AG04450 (cell line): ENCODE measurements around the gene PHF10. TPM values are rescaled to one million over a fixed set of nuclear protein-coding genes. Genes with fewer than 3 reads are reported as not detected.

Experiments
- CTCF ChIA-PET: fragments of 300-600, 350-600 bp; formaldehyde crosslinking; extraction: SDS; loops from one replicate; lab custom pipeline; 2022; ENCODE audit warnings: antibody characterized with exemption, inconsistent platforms; lab: Charles Lee
- POLR2A ChIA-PET: fragments of 350-600 bp; formaldehyde crosslinking; extraction: SDS; loops from one replicate; lab custom pipeline; 2021; ENCODE audit warnings: antibody characterized with exemption, inconsistent platforms; lab: Yijun Ruan, JAX
- DNase-seq: peaks from one replicate; pipeline ENCODE4 v3.0.0-alpha.2; 2011; ENCODE audit warnings: low read depth, low spot score
- H3K27ac ChIP-seq: one replicate; pipeline ENCODE4 v1.5.1; 2012; ENCODE audit warnings: low read depth, low read length, control low read depth
- H3K27me3 ChIP-seq: one replicate; pipeline ENCODE4 v1.6.0; 2012; ENCODE audit warnings: low read length; ENCODE audit not compliant: control insufficient read depth, insufficient read depth
- H3K4me3 ChIP-seq: 2 replicates; pipeline ENCODE4 v1.5.1; 2011; ENCODE audit warnings: mild to moderate bottlenecking, low read depth, low read length, control low read depth
- H3K9me3 ChIP-seq: 2 replicates; pipeline ENCODE4 v1.5.1; 2012; ENCODE audit warnings: low read length; ENCODE audit not compliant: control insufficient read depth, insufficient read depth
- CTCF ChIP-seq: IDR thresholded peaks from 2 replicates; pipeline ENCODE4 v1.5.1; 2011; ENCODE audit warnings: low read depth, low read length, control low read depth, inconsistent platforms
- polyA plus RNA-seq: library from polyadenylated mRNA; depleted of rRNA; stranded (reverse); fragments of >200 nt; gene quantifications from 2 replicates; pipeline ENCODE4 v1.2.3, GENCODE V29; 2011

The PHF10 gene
- polyA plus RNA-seq, 1 experiment = 25.9 TPM

GRCh38 chr6:169663468-169663867, 60.8 kb downstream of the PHF10 start:
- Histone ChIP-seq H3K9me3 (no peaks in the 10 kb centered on the region), H3K4me3 (no peak overlapping the region), H3K27me3 (no peaks in the 10 kb centered on the region), H3K27ac (no peak overlapping the region)
- ChIA-PET CTCF (no interaction called here), POLR2A (no interaction called here)
- TF ChIP-seq CTCF = no peak
- no peak for DNase-seq

GRCh38 chr6:169661391-169661756, 62.9 kb downstream of the PHF10 start:
- POLR2A ChIA-PET = no interaction called here
- Histone ChIP-seq H3K4me3 (no peak overlapping the region), H3K27ac (no peak overlapping the region), H3K9me3 (no peaks in the 10 kb centered on the region; the same call in 1 of the 2 replicates), H3K27me3 (no peaks in the 10 kb centered on the region)
- no peak for TF ChIP-seq CTCF
- DNase-seq = no peak
- CTCF ChIA-PET = no interaction called here

- ChIA-PET CTCF (no interaction called here), POLR2A (no interaction called here)
- Histone ChIP-seq H3K27me3 (no peaks in the 10 kb centered on the region), H3K27ac (no peak overlapping the region), H3K4me3 (no peak overlapping the region), H3K9me3 (no peaks in the 10 kb centered on the region; the same call in 1 of the 2 replicates)
- no peak for TF ChIP-seq CTCF
- no peak for DNase-seq
Measured at GRCh38 chr6:169660751-169661390, 63.4 kb downstream of the PHF10 start.

- no peak overlapping the region for H3K27ac ChIP-seq
- DNase-seq = no peak
- no peak overlapping the region for H3K4me3 ChIP-seq
- H3K27me3 ChIP-seq = no peaks in the 10 kb centered on the region
- POLR2A ChIA-PET = no interaction called here
- H3K9me3 ChIP-seq = peaks cover 2% of the 10 kb centered on the region; the same call in 1 of the 2 replicates
- no peak for TF ChIP-seq CTCF
- CTCF ChIA-PET = no interaction called here
Measured at GRCh38 chr6:169659820-169660610, 64.3 kb downstream of the PHF10 start.

GRCh38 chr6:169657284-169657610, 67.1 kb downstream of the PHF10 start:
- TF ChIP-seq CTCF = no peak
- ChIA-PET POLR2A (no interaction called here), CTCF (no interaction called here)
- Histone ChIP-seq H3K4me3 (no peak overlapping the region), H3K27me3 (no peaks in the 10 kb centered on the region), H3K9me3 (peaks cover 8% of the 10 kb centered on the region), H3K27ac (no peak overlapping the region)
- DNase-seq = no peak
